T47D (cell line): ENCODE results near the gene TOX3.

Experiments used
- DNase-seq, 2 experiments: peaks; one replicate each; pipeline versions ENCODE4 v3.0.0 to v3.0.0-alpha.2; 2011 to 2012; ENCODE audit warnings: low read depth in 1 of 2, low spot score in 1 of 2
- JUND ChIP-seq: IDR thresholded peaks from 2 replicates; pipeline ENCODE4 v1.6.1; 2012; ENCODE audit warnings: low read depth
- in situ Hi-C: cut with HindIII; loops from 2 replicates; pipeline ENCODE4 v1.10.0; 2016; ENCODE audit warnings: low sequenced_read_pairs, low pct_unique_long_range_greater_than_20kb

TOX3 gene

DNA sequence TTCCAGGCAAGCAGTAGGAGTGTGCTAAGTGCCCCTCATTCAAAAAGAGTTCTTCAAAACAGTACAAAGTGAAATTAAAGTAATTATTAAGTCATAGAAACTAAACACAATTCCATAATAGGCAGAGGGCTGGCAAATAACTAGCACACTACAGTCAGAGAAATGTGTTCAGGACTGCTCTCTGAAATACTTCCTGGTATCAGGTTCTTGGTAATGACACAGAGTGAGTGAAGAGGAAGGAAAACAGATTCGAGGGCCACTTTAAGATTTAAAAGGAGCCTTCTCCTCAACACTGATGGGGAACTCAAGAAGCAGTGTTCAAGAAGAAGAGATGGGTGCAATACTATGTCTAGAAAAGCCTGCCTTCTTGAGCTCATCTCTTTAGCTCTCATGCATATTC lies 139.2 kb downstream of the TOX3 start:
- TF ChIP-seq JUND, result no peak
- in situ Hi-C loops, result no loop called here
- DNase-seq, result no peak

DNA sequence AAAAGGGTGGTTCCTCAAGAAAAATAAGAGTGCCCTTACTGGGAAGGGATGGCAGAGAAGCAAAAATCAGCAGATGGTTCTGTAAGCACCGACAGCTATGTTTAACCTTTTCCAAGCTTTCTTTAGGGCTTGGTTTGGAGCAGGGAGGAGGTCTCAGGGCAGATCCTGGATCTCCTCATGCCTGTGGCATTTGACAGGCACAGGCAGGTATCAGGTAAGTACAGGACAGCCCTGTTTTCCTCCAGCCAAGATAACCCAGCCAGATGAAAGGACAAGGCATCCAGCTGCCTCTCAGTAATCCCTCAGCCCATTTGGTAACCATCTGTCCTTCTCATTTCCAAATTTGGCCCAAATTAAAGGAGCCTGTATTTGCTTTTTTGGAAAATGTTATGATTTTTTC lies 141.5 kb downstream of the TOX3 start:
- no peak for DNase-seq
- no peak for TF ChIP-seq JUND
- in situ Hi-C loops, result no loop called here

DNA sequence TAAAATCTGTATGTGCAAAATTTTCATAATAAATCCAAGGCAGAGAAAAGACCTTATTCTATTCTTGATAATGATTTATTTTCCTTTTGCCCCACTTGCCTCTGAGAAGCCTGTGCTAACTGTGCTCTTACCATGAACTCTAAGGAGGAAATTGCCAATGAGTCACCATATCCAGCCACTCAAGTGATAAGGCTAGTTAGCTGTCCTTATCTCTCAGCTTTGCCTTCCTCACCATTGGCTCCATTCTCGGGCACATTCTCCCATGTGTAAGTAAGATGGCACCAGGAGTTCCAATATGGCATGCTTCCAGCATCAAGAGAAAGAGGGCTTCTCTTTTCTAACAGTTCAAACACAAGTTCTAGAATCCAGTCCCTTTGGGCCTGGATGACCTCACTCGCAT lies 142.4 kb downstream of the TOX3 start:
- in situ Hi-C loops, result no loop called here
- no peak for TF ChIP-seq JUND
- no peak for DNase-seq

GRCh38 chr16:52399116-52399515 lies 147.8 kb downstream of the TOX3 start:
- in situ Hi-C loops, result no loop called here
- TF ChIP-seq JUND, result no peak
- DNase-seq, result no peak

DNA sequence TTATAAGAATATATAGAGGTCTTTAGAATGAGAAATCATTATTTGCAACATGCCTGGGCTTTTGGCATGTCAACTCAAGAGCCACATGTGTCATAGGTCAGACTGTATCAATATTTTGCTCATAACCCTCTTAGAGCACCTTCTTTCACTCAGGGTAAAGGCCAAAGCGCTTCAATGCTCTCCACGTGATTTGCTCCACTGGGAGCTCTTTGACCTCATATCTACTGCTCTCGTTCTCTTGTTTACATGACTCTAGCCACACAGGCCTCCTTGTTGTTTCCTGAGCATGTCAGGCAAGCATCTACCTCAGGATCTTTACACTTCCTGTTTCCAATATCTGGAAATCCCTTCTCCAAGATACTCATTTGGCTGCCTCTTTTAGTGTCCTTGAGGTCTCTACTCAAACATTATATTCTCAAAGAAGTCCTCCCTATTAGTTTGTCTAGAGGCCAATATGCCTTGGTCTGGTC lies 148.4 kb downstream of the TOX3 start:
- in situ Hi-C loops, result no loop called here
- DNase-seq, result no peak
- TF ChIP-seq JUND, result no peak

GRCh38 chr16:52398021-52398420 lies 148.9 kb downstream of the TOX3 start:
- TF ChIP-seq JUND, result no peak
- no peak for DNase-seq
- in situ Hi-C loops, result no loop called here

DNA sequence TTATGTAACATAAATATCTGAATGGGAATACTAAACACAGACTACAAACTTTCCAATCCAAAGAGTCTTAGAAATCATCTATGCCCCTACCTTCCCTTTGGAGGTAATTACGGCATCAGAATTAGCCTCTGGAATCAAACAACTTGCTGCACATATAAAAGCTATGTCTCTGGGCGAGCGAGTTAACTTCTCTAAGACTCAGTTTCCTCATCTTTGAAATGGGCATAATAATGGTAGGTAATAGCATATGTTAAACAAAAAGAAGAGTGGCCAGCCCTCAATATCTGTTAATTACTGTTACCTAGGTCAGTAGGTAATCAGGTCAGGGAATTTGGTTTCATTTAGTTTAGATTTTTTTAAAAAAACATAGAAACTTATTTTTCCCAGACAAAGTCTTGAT lies 153.5 kb downstream of the TOX3 start:
- in situ Hi-C loops, result no loop called here
- no peak for DNase-seq
- TF ChIP-seq JUND, result no peak

DNA sequence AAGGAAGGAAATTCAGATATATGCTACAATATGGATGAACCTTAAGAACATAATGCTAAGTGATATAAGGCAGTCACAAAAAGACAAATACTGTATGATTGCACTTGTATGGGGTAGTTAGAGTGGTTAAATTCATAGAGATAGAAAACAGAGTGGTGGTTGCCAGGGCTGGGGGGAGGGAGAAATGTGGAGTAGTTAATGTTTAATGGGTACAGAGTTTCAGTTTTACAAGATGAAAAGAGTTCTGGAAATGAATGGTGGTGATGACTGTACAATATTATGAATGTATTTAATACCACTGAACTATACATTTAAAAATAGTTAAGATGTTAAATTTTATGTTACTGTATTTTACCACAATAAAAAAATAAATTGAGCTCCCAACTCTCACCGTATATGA lies 157.9 kb downstream of the TOX3 start:
- DNase-seq, result no peak
- in situ Hi-C loops, result no loop called here
- no peak for TF ChIP-seq JUND
